ENCODE results near the gene KCNJ5.
A peak's percentile ranks its signal among the peaks of the same experiment; 100 is the strongest.

The KCNJ5 gene

GRCh38 chr11:128956401-128957201, 65.4 kb downstream of the KCNJ5 start:
- Mint-ChIP-seq H3K4me1 (ENCODE audit: low read depth) (peaks cover 3% of the 10 kb centered on the region), H3K4me3 (no peak overlapping the region), H3K9me3 (no peaks in the 10 kb centered on the region), H3K36me3 (ENCODE audit: low read depth) (no peaks in the 10 kb centered on the region), H3K27me3 (peaks cover 3% of the 10 kb centered on the region), H3K27ac (no peak overlapping the region)

- Mint-ChIP-seq H3K36me3 (ENCODE audit: low read depth) (no peaks in the 10 kb centered on the region), H3K27me3 (peaks cover 3% of the 10 kb centered on the region), H3K4me1 (ENCODE audit: low read depth) (peaks cover 3% of the 10 kb centered on the region), H3K4me3 (no peak overlapping the region), H3K27ac (no peak overlapping the region), H3K9me3 (no peaks in the 10 kb centered on the region)
Measured at GRCh38 chr11:128957202-128957482, 66.0 kb downstream of the KCNJ5 start.

- Mint-ChIP-seq H3K4me1 (ENCODE audit: low read depth) (peaks cover 28% of the 10 kb centered on the region), H3K4me3 (no peak overlapping the region), H3K27me3 (no peaks in the 10 kb centered on the region), H3K27ac (no peak overlapping the region), H3K9me3 (no peaks in the 10 kb centered on the region), H3K36me3 (ENCODE audit: low read depth) (no peaks in the 10 kb centered on the region)
Measured at GRCh38 chr11:128961645-128962044, 70.5 kb downstream of the KCNJ5 start.

- Mint-ChIP-seq H3K27me3 (no peaks in the 10 kb centered on the region), H3K4me3 (no peak overlapping the region), H3K36me3 (ENCODE audit: low read depth) (no peaks in the 10 kb centered on the region), H3K4me1 (ENCODE audit: low read depth) (peaks cover 28% of the 10 kb centered on the region), H3K9me3 (no peaks in the 10 kb centered on the region), H3K27ac (no peak overlapping the region)
Measured at GRCh38 chr11:128962896-128963295, 71.7 kb downstream of the KCNJ5 start.

- Mint-ChIP-seq H3K36me3 (ENCODE audit: low read depth) (no peaks in the 10 kb centered on the region), H3K27me3 (no peaks in the 10 kb centered on the region), H3K9me3 (no peaks in the 10 kb centered on the region), H3K27ac (no peak overlapping the region), H3K4me1 (ENCODE audit: low read depth) (peaks cover 28% of the 10 kb centered on the region), H3K4me3 (no peak overlapping the region)
Measured at GRCh38 chr11:128963744-128964325, 72.7 kb downstream of the KCNJ5 start.

- Mint-ChIP-seq H3K4me3 (no peak overlapping the region), H3K36me3 (ENCODE audit: low read depth) (no peaks in the 10 kb centered on the region), H3K9me3 (no peaks in the 10 kb centered on the region), H3K4me1 (ENCODE audit: low read depth) (peaks cover 28% of the 10 kb centered on the region), H3K27ac (no peak overlapping the region), H3K27me3 (no peaks in the 10 kb centered on the region)
Measured at GRCh38 chr11:128964463-128964930, 73.3 kb downstream of the KCNJ5 start.

GRCh38 chr11:128965485-128965884, 74.3 kb downstream of the KCNJ5 start:
- H3K4me3 Mint-ChIP-seq = no peak overlapping the region
- H3K27me3 Mint-ChIP-seq = no peaks in the 10 kb centered on the region
- H3K9me3 Mint-ChIP-seq = no peaks in the 10 kb centered on the region
- H3K27ac Mint-ChIP-seq = peak overlapping the region; percentile 20
- peaks cover 28% of the 10 kb centered on the region for H3K4me1 Mint-ChIP-seq (ENCODE audit: low read depth)
- peaks cover 6% of the 10 kb centered on the region for H3K36me3 Mint-ChIP-seq (ENCODE audit: low read depth)

GRCh38 chr11:128967578-128967977, 76.4 kb downstream of the KCNJ5 start:
- H3K9me3 Mint-ChIP-seq = no peaks in the 10 kb centered on the region
- no peak overlapping the region for H3K27ac Mint-ChIP-seq
- no peak overlapping the region for H3K4me3 Mint-ChIP-seq
- peaks cover 28% of the 10 kb centered on the region for H3K4me1 Mint-ChIP-seq (ENCODE audit: low read depth)
- no peaks in the 10 kb centered on the region for H3K27me3 Mint-ChIP-seq
- peaks cover 12% of the 10 kb centered on the region for H3K36me3 Mint-ChIP-seq (ENCODE audit: low read depth)

- Mint-ChIP-seq H3K27ac (no peak overlapping the region), H3K27me3 (no peaks in the 10 kb centered on the region), H3K4me3 (no peak overlapping the region), H3K4me1 (ENCODE audit: low read depth) (peaks cover 20% of the 10 kb centered on the region), H3K36me3 (ENCODE audit: low read depth) (peaks cover 18% of the 10 kb centered on the region), H3K9me3 (no peaks in the 10 kb centered on the region)
Measured at GRCh38 chr11:128968916-128969315, 77.8 kb downstream of the KCNJ5 start.

Data from stimulated activated naive CD8-positive, alpha-beta T cell treated with anti-CD3 and anti-CD28 coated beads, Interleukin-15, Interleukin-2, amounts not matched to agents 100 ng/mL and 50 ng/mL, for 24 hours (primary cell).